ENCODE results near the gene MCFD2. TPM values are rescaled to one million over a fixed set of nuclear protein-coding genes. Genes with fewer than 3 reads are reported as not detected.

MCFD2 gene
- 78.8 and 79.8 TPM in 2 replicates for total RNA-seq
- long read RNA-seq, full-length matches to known transcripts, result 41 of 92 reads
- long read RNA-seq, partial matches to known transcripts, result 3 of 92 reads
- long read RNA-seq, other reads (novel, unspliced or antisense), result 48 of 92 reads

DNA sequence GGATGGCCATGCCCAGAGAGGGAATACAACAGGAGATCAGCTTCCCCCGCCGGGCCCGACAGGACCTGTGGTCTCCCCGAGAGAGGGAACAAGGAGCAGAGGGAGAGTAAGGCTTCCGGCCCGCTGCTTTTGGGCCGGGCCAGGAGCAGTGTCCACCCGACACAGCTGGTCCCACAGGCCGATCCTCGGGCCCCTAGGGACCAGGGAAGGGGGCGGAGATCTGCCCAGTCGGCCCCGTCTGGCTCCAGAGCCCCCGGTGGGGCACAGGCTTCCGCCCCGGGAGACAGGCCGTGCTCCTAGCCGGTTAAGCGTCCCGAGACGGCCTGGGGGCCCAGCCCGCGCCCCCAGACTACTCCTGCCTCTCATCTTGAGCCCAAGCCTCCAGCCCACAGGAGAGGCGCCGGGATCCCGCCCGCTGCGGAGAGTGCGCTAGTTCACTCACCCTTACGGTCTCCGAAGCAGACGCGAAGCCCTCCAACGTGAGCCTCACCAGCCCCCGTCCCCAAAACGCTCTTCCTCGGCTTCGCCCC, at the start of gene MCFD2:
MCFD2 (minus strand) TSS at position 526 of the 530 bp plus-strand sequence. CDS start 6,635 bp downstream, outside the sequence.
- no peaks in the 10 kb centered on the region for H3K36me3 Mint-ChIP-seq (ENCODE audit: low read depth)
- no peak for DNase-seq (ENCODE audit: low read depth, low spot score)
- no peaks in the 10 kb centered on the region for H3K27me3 Mint-ChIP-seq (ENCODE audit: low read depth)
- peaks cover 47% of the 10 kb centered on the region for H3K4me1 Mint-ChIP-seq
- H3K27ac Mint-ChIP-seq (ENCODE audit: unreplicated experiment), result peak within 1 kb of the TSS; percentile 92
- peak within 1 kb of the TSS; percentile 94 for H3K4me3 Mint-ChIP-seq
- TF ChIP-seq, protein P1, sequence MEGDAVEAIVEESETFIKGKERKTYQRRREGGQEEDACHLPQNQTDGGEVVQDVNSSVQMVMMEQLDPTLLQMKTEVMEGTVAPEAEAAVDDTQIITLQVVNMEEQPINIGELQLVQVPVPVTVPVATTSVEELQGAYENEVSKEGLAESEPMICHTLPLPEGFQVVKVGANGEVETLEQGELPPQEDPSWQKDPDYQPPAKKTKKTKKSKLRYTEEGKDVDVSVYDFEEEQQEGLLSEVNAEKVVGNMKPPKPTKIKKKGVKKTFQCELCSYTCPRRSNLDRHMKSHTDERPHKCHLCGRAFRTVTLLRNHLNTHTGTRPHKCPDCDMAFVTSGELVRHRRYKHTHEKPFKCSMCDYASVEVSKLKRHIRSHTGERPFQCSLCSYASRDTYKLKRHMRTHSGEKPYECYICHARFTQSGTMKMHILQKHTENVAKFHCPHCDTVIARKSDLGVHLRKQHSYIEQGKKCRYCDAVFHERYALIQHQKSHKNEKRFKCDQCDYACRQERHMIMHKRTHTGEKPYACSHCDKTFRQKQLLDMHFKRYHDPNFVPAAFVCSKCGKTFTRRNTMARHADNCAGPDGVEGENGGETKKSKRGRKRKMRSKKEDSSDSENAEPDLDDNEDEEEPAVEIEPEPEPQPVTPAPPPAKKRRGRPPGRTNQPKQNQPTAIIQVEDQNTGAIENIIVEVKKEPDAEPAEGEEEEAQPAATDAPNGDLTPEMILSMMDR (conservative IDR thresholded peaks at IDR 0.05), result no peak
- no peaks in the 10 kb centered on the region for H3K9me3 Mint-ChIP-seq

DNA sequence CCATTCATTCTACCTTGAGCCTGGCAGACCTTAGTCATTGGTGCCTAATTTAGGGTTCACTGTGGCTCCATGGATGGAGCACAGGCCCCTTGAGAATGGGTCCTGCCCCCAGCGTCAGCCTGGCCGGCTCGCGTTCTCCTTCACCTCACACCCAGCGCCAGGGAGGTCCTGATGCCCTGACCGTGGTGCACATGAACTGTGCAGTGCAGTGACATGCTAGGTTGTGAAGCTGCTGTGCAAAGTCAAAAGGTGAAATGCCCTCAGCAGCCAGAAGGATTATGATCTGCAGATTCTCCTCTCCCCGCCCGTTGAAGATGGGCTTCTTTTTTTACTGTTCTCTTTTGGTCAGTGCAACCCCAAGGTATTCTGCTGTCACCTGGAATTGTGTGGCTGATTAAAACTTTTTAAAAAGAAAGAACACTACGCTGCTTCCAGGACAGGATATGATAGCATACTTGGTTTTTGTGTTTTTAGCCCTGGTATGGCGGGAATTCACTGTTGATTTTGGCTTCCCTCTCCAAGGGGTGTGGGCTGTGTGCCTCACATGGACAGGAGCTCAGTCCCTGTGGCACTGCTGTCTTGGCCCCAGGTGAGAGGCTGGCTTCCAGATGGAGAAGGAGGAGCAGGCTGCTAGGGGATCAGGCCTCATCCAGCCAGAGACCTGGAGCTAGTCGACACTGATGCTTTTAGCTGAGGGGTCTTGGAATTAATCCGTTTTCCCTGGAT, 49.4 kb upstream of the MCFD2 start:
- Mint-ChIP-seq H3K36me3 (ENCODE audit: low read depth) (no peaks in the 10 kb centered on the region), H3K4me3 (no peak overlapping the region), H3K4me1 (no peaks in the 10 kb centered on the region), H3K9me3 (no peaks in the 10 kb centered on the region), H3K27me3 (ENCODE audit: low read depth) (no peaks in the 10 kb centered on the region), H3K27ac (ENCODE audit: unreplicated experiment) (no peak overlapping the region)
- no peak for DNase-seq (ENCODE audit: low read depth, low spot score)
- TF ChIP-seq, protein P1 (conservative IDR thresholded peaks at IDR 0.05), result no peak

DNA sequence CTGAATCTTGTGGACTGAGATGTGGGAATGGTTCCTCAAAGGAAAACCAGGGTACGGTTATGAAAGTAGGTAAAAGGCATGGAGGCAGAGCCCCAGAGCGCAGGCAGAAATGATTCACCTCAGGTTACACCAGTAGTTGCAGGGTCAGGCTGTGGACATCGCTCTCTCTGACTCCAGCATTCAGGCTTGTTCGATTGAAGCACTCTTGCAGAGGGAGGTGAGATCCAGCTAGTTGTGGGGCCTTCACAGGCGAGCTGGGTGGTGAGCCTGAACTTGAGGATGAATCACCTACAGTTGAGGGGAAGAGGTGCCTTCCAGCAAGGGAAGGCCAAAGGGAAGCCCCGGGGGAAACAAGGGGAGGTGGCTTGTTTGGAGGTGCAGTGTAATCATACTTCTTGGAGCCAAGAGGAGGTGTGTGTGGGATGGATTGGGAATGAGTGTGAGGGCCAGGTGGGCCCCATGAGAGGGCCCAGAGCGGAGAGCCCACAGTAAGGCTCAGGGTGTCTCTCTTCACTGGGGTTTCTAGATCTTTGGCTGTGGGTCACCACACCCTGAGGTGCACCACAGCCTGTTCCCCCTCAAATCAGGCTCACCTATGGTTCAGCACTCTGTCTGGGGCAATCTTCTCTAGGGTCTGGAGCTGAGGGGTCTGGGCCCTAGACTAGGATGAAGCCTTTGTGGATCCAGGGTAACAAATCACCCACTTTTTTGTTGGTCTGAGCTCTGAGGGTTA, 48.5 kb upstream of the MCFD2 start:
- Mint-ChIP-seq H3K27me3 (ENCODE audit: low read depth) (no peaks in the 10 kb centered on the region), H3K4me1 (no peaks in the 10 kb centered on the region), H3K36me3 (ENCODE audit: low read depth) (no peaks in the 10 kb centered on the region)

DNA sequence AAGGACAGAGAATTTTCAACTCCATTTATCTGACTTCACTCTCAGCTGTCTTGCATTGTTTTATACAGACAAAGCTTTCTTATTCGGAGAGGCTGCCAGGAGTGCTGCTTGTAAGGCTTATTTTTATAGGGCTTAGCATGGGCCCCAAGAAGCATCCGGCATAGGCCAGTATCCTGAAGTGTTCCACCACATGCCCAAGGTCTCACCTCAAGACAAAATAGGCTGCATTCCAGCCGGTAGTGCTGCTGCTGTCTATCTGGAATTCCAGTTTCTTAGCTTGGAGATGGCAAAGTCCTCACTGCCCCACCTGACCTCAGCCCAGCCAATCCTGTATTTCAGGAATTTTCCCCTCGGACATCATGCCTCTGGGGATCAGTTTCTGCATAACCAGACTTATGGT, 47.6 kb upstream of the MCFD2 start:
- DNase-seq (ENCODE audit: low read depth, low spot score), result no peak
- Mint-ChIP-seq H3K4me1 (no peaks in the 10 kb centered on the region), H3K27ac (ENCODE audit: unreplicated experiment) (no peak overlapping the region), H3K4me3 (no peak overlapping the region), H3K36me3 (ENCODE audit: low read depth) (no peaks in the 10 kb centered on the region), H3K27me3 (ENCODE audit: low read depth) (no peaks in the 10 kb centered on the region), H3K9me3 (no peaks in the 10 kb centered on the region)
- TF ChIP-seq, protein P1 (conservative IDR thresholded peaks at IDR 0.05), result no peak

More for the DNA sequence above, 48.5 kb upstream of the MCFD2 start:
- Mint-ChIP-seq H3K9me3 (no peaks in the 10 kb centered on the region), H3K27ac (ENCODE audit: unreplicated experiment) (no peak overlapping the region), H3K4me3 (no peak overlapping the region)
- no peak for DNase-seq (ENCODE audit: low read depth, low spot score)
- TF ChIP-seq, protein P1 (conservative IDR thresholded peaks at IDR 0.05), result no peak

DNA sequence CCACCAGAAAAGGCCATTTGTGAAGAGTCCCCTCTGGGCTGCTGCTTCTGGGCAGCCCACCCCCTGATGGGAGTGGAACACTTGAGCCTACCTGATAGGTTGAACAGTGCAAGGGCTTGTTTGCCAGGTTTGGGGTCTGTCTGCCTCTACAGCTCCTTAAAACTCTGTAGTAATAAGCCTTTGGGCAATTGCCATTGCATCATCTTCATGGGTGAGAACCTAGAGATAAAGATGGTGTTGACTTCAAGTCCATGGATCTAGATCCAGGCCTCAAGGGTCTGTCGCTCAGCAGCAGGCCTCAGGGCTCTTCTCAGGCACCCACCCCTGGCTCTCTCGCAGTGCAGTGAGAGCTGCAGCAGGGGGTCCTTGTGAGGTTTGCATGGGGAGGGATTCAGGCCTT, 47.1 kb upstream of the MCFD2 start:
- H3K4me1 Mint-ChIP-seq, result no peaks in the 10 kb centered on the region
- H3K4me3 Mint-ChIP-seq, result no peak overlapping the region
- TF ChIP-seq, protein P1 (conservative IDR thresholded peaks at IDR 0.05), result no peak
- H3K9me3 Mint-ChIP-seq, result no peaks in the 10 kb centered on the region
- H3K36me3 Mint-ChIP-seq (ENCODE audit: low read depth), result no peaks in the 10 kb centered on the region
- DNase-seq (ENCODE audit: low read depth, low spot score), result no peak
- H3K27ac Mint-ChIP-seq (ENCODE audit: unreplicated experiment), result no peak overlapping the region
- H3K27me3 Mint-ChIP-seq (ENCODE audit: low read depth), result no peaks in the 10 kb centered on the region
